Upper lobe of right lung (tissue), 1 donor: ENCODE measurements around the gene TTC28. TPM values are rescaled to one million over a fixed set of nuclear protein-coding genes. Genes with fewer than 3 reads are reported as not detected.

Experiments
- ATAC-seq: fragments of 200-7000 bp; cut with Tn5 transposase; one replicate; pipeline ENCODE4 v1.9.1; 2020; ENCODE audit warnings: mild to moderate bottlenecking, moderate library complexity
- DNase-seq: peaks from one replicate; pipeline ENCODE4 v3.0.0-alpha.2; 2020
- H3K27ac ChIP-seq: fragments of 200-600 bp; one replicate; pipeline ENCODE4 v1.8.0; 2022
- H3K27me3 ChIP-seq: fragments of 200-600 bp; one replicate; pipeline ENCODE4 v1.8.0; 2022; ENCODE audit warnings: mild to moderate bottlenecking
- H3K36me3 ChIP-seq: fragments of 200-600 bp; one replicate; pipeline ENCODE4 v1.8.0; 2022
- H3K4me1 ChIP-seq: fragments of 200-600 bp; one replicate; pipeline ENCODE4 v1.8.0; 2022
- H3K4me3 ChIP-seq: fragments of 200-600 bp; one replicate; pipeline ENCODE4 v1.8.0; 2022; ENCODE audit warnings: mild to moderate bottlenecking
- H3K9me3 ChIP-seq: fragments of 200-600 bp; one replicate; pipeline ENCODE4 v1.8.0; 2022
- CTCF ChIP-seq: fragments of 200-600 bp; IDR thresholded peaks from one replicate; pipeline ENCODE4 v1.8.0; 2022; ENCODE audit warnings: antibody characterized with exemption
- intact Hi-C: fragments of 100-400 bp; cut with DNase I; formaldehyde crosslinking; loops from one replicate; pipeline ENCODE4 v1.11.0; 2022
- total RNA-seq: library from RNA; stranded (reverse); fragmentation: NEBNext Ultra II Directional; extraction: Animal tissue kit (Norgen Biotek cat#: 25700); gene quantifications from one replicate; pipeline ENCODE4 v1.2.1, GENCODE V29; 2021
- donor health status: DM: no; HTN: yes; CAD: no; lungs with severe emphysema.

TTC28 gene
- total RNA-seq, 1 donor from 2014 or later, result 48.7 TPM

GRCh38 chr22:28034760-28035401, 644.8 kb downstream of the TTC28 start:
- intact Hi-C loops, result no loop called here
- DNase-seq, result peak; percentile 59
- H3K27me3 ChIP-seq, result no peaks in the 10 kb centered on the region
- ATAC-seq, result peak; percentile 66
- H3K4me3 ChIP-seq, result no peak overlapping the region
- no peak for TF ChIP-seq CTCF
- H3K4me1 ChIP-seq, result peaks cover 43% of the 10 kb centered on the region
- H3K27ac ChIP-seq, result peak overlapping the region; percentile 34
- no peaks in the 10 kb centered on the region for H3K9me3 ChIP-seq
- H3K36me3 ChIP-seq, result peaks cover 4% of the 10 kb centered on the region

GRCh38 chr22:28034145-28034759, 645.4 kb downstream of the TTC28 start:
- Histone ChIP-seq H3K4me3 (no peak overlapping the region), H3K27ac (peak overlapping the region; percentile 34), H3K27me3 (no peaks in the 10 kb centered on the region), H3K9me3 (no peaks in the 10 kb centered on the region), H3K36me3 (peaks cover 8% of the 10 kb centered on the region), H3K4me1 (peaks cover 49% of the 10 kb centered on the region)
- ATAC-seq (no peak), DNase-seq (peak; percentile 31)
- TF ChIP-seq CTCF, result no peak
- intact Hi-C loops, result no loop called here

- H3K4me1 ChIP-seq, result peaks cover 61% of the 10 kb centered on the region
- no peak for DNase-seq
- TF ChIP-seq CTCF, result no peak
- H3K4me3 ChIP-seq, result no peak overlapping the region
- H3K9me3 ChIP-seq, result no peaks in the 10 kb centered on the region
- H3K27me3 ChIP-seq, result no peaks in the 10 kb centered on the region
- H3K27ac ChIP-seq, result peak overlapping the region; percentile 9
- peaks cover 8% of the 10 kb centered on the region for H3K36me3 ChIP-seq
- ATAC-seq, result no peak
- intact Hi-C loops, result no loop called here
Measured at GRCh38 chr22:28032861-28033260, 646.8 kb downstream of the TTC28 start.

GRCh38 chr22:28031383-28031922, 648.2 kb downstream of the TTC28 start:
- Histone ChIP-seq H3K4me3 (no peak overlapping the region), H3K27me3 (no peaks in the 10 kb centered on the region), H3K27ac (no peak overlapping the region), H3K36me3 (peaks cover 8% of the 10 kb centered on the region), H3K4me1 (peaks cover 65% of the 10 kb centered on the region), H3K9me3 (no peaks in the 10 kb centered on the region)
- DNase-seq, result peak; percentile 20
- intact Hi-C loops, result no loop called here
- TF ChIP-seq CTCF, result no peak
- ATAC-seq, result no peak

- no peak for DNase-seq
- Histone ChIP-seq H3K27ac (no peak overlapping the region), H3K4me1 (peaks cover 58% of the 10 kb centered on the region), H3K27me3 (no peaks in the 10 kb centered on the region), H3K9me3 (no peaks in the 10 kb centered on the region), H3K4me3 (no peak overlapping the region), H3K36me3 (peaks cover 8% of the 10 kb centered on the region)
- ATAC-seq, result no peak
- intact Hi-C loops, result no loop called here
- no peak for TF ChIP-seq CTCF
Measured at GRCh38 chr22:28030473-28030872, 649.2 kb downstream of the TTC28 start.
